ENCODE measurements around the gene CDK17.

DNA sequence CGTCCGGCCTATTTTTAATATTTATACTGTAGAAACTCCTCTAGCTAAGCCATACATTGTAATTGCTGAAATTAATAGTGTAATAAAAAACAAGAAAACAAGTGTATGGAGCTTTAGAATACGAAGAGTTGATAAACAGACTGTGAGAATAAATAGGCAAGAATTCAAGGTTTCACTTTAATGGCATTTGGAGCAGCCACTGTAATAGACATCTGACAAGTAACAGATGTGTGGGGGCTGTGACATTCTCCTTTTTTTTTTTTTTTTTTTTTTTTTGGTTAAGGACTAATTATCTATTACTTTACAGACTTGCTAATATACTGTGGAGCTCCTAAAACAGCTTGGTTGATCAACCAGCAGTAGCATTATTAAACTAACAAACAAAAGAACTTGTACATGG is 47.0 kb upstream of the CDK17 start:
- TF ChIP-seq, protein P1, sequence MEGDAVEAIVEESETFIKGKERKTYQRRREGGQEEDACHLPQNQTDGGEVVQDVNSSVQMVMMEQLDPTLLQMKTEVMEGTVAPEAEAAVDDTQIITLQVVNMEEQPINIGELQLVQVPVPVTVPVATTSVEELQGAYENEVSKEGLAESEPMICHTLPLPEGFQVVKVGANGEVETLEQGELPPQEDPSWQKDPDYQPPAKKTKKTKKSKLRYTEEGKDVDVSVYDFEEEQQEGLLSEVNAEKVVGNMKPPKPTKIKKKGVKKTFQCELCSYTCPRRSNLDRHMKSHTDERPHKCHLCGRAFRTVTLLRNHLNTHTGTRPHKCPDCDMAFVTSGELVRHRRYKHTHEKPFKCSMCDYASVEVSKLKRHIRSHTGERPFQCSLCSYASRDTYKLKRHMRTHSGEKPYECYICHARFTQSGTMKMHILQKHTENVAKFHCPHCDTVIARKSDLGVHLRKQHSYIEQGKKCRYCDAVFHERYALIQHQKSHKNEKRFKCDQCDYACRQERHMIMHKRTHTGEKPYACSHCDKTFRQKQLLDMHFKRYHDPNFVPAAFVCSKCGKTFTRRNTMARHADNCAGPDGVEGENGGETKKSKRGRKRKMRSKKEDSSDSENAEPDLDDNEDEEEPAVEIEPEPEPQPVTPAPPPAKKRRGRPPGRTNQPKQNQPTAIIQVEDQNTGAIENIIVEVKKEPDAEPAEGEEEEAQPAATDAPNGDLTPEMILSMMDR (IDR thresholded peaks at IDR 0.05 in 8 of 11, conservative IDR thresholded peaks at IDR 0.05 in 3 of 11), result no peak
- TF ChIP-seq POLR2A (IDR thresholded peaks at IDR 0.05), result no peak
